Islet of Langerhans (tissue), 1 donor: ENCODE data around the gene DNAJC22.
"Not testable (repeated sequence)": the region's sequence is repeated elsewhere in the genome, so short reads cannot be mapped to it uniquely, and the experiment has no call there.

ENCODE experiments used
- FAIRE-seq: peaks from one replicate; lab custom pipeline; 2011; peaks lifted over from hg19 to GRCh38; lab: Jason Lieb, UNC

Gene DNAJC22

DNA sequence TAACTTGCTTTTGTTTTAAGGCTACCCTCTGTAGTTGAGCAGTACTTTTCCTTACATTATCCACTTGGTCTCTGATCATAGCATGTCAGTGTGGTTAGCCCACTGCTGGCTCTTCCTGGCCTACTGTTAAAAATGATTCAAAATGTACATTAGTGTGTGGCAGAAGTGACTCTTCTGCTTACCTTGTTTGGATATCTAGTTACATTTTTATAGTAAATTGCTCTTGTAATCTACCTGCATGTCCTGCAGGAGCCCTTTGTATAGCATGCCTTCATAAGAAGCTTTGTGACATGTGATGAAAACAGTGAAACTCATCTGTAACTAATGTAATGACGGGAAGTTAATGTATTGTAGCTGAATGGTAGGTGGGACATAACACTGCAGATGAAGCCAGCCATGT is 28.7 kb downstream of the DNAJC22 start:
- no peak for FAIRE-seq

DNA sequence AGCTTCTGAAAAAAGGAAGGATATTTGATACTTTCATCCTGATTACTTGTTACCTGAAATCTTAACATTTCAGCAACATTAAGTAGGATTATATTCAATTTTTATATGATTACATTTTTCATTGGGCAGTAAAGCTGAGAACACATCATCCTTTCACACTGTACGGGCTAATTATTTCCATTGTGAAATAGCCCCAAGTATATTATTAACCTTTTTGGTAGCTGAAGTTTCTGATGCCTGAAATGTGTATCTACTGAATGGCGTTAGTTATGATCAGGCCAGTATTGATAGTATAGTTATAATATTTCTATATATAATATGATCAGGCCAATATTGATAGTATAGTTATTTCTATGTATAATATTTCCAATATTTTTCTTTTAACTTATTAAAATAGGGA is 30.7 kb downstream of the DNAJC22 start:
- FAIRE-seq, result no peak

DNA sequence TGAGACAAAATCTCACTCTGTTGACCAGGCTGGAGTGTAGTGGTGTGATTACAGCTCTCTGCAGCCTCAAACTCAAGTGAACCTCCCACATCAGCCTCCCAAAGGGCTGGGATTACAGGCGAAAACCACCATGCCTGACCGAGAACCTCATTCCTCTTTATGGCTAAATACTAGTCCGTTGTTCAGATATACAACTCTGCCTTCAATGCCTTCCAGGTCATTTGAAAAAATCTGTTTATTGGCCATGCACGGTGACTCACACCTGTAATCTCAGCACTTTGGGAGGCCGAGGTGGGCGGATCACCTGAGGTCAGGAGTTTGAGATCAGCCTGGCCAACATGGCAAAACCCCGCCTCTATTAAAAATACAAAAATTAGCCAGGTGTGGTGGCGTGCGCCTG is 33.5 kb downstream of the DNAJC22 start:
- not testable (repeated sequence) for FAIRE-seq

DNA sequence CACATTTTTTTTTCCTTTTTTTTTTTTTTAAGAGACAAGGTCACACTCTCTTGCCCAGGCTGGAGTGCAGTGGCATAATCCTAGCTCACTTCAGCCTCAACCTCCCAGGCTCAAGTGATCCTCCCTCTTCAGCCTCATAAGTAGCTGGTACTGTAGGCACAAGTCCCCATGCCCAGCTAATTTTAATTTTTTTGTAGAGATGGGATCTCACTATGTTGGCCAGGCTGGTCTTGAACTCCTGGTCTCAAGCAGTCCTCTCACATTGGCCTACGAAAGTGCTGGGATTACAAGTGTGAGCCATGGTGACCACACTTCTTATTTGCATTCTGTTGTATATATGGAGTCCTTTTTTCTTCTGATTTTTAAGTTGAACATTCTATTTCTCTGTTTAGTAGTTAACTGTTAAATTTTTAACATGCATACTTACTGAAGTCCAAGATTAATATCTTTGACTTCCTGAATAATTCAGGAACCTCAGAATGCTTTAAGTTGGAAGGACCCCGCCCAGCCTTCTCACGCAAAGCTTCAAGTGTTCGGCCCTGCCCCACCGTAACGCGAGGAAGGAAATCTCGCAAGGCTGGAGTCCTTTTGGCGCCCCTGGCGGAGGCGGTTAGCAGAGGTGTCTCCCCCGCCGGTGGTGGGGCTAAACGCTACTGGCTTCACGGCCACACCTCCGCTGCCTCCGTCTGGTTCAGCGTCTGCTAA is 42.1 kb downstream of the DNAJC22 start:
- no peak for FAIRE-seq

DNA sequence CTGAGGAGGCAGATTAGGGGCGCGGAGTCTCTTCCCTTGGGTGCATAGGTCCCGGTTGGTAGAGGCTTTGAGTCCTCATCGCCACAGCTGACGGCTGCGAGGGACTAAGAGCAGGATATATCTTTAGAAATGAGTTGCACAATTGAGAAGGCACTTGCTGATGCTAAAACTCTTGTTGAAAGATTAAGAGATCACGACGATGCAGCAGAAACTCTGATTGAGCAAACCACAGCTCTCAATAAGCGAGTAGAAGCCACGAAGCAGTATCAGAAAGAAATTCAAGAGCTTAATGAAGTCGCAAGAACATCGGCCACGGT is 42.7 kb downstream of the DNAJC22 start:
- FAIRE-seq, result no peak

DNA sequence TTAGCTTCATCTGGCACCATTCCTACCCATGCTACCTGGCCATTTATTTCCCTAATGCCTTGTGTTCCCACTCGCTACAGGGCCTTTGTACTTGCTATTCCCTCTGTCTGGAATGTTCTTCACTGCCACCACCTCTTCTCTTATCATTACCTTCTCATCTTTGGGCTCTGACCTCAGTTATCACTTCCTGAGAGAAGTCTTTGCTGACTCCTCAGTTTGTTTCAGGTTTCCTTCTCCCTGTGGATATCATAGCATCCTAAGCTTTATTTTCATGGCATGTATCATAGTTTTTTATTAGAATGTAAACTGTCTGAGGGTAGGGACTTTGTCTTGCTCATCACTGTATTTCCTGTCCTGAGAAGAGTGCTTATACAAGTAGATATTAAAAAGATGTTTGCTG is 50.3 kb downstream of the DNAJC22 start:
- FAIRE-seq, result no peak

DNA sequence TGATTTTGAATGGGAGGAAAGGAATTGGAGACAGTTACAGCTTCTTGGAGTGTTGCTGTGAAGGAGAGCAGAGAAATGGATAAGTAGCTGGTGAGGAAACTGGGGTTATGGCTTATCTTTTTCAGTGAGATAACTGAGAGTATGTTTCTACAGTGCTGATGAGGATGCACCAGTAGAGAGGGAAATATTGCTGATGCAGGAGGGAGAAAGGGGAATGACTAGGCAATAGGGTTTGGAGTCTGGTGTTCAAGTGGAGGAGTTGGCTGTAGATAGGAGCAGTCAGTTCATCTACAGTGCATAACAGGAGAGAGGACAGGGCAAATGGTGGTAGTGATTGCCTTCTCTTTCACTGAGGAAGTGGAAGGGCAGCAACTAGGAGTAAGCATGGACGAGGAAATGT is 53.6 kb downstream of the DNAJC22 start:
- FAIRE-seq, result no peak
